Measurements from ENCODE around the gene XRCC5. TPM values are rescaled to one million over a fixed set of nuclear protein-coding genes. Genes with fewer than 3 reads are reported as not detected.

Gene XRCC5
- total RNA-seq, 4 donors from 2014 or later: 112 to 153 (median 143) TPM

DNA sequence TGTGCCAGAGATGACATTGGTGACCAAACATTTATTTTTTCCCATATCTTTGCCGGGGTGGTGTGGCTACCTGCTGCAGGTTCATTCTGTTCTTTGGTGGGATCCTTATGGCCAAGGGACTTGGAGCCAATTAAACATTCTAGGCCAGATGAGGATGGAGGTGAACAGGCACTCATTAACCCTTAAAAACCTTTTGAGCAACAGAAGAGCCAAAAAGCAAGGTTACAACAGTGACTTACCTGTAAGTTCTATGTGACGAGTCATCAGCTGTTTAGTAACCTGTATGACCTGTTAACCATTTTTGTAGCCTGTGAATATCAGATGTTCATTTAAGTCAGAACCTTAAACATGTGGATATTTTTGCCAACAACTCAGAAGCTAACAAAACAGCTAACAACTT lies 105.6 kb downstream of the XRCC5 start:
- DNase-seq (ENCODE audit: low spot score) (no peak), ATAC-seq (ENCODE audit: low FRiP score) (no peak)
- TF ChIP-seq, protein P1, sequence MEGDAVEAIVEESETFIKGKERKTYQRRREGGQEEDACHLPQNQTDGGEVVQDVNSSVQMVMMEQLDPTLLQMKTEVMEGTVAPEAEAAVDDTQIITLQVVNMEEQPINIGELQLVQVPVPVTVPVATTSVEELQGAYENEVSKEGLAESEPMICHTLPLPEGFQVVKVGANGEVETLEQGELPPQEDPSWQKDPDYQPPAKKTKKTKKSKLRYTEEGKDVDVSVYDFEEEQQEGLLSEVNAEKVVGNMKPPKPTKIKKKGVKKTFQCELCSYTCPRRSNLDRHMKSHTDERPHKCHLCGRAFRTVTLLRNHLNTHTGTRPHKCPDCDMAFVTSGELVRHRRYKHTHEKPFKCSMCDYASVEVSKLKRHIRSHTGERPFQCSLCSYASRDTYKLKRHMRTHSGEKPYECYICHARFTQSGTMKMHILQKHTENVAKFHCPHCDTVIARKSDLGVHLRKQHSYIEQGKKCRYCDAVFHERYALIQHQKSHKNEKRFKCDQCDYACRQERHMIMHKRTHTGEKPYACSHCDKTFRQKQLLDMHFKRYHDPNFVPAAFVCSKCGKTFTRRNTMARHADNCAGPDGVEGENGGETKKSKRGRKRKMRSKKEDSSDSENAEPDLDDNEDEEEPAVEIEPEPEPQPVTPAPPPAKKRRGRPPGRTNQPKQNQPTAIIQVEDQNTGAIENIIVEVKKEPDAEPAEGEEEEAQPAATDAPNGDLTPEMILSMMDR (IDR thresholded peaks at IDR 0.05): no peak

DNA sequence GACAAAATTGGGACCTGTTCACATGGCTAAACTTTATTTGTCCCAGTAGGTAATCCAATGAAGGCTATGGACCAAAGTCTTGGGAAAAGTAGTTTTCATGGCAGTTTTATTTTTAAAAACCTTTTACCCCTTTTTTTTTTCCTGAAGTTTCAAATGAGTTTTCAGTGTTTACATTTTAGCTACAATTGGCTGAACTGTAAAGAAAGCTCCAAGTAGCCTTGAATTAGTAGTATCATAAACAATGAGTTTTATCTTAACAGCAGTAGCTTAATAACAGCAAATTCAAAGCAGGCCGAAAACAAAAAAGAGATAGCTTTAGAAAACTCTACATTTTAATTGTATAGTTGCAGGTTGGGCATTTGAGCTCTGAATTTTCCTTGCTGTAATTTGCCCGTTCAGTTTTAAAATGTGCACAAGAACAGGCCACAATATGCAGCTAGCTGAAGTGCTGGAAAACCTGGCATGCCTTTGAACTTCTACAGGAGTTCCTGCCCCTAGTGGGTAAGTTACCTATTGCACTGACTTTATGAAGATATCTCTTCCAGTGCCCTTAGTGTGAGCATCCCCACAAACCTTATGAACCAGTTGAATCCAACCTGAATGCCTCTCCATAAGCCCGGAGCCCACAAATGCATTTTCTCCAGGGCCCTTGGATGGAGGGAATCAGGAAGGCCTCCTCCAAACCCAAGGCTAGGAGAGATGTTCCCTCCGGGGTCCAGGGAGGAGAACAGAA lies 106.7 kb downstream of the XRCC5 start:
- TF ChIP-seq, protein P1 (IDR thresholded peaks at IDR 0.05): no peak
- ATAC-seq (ENCODE audit: low FRiP score): no peak
- no peak for DNase-seq (ENCODE audit: low spot score)

DNA sequence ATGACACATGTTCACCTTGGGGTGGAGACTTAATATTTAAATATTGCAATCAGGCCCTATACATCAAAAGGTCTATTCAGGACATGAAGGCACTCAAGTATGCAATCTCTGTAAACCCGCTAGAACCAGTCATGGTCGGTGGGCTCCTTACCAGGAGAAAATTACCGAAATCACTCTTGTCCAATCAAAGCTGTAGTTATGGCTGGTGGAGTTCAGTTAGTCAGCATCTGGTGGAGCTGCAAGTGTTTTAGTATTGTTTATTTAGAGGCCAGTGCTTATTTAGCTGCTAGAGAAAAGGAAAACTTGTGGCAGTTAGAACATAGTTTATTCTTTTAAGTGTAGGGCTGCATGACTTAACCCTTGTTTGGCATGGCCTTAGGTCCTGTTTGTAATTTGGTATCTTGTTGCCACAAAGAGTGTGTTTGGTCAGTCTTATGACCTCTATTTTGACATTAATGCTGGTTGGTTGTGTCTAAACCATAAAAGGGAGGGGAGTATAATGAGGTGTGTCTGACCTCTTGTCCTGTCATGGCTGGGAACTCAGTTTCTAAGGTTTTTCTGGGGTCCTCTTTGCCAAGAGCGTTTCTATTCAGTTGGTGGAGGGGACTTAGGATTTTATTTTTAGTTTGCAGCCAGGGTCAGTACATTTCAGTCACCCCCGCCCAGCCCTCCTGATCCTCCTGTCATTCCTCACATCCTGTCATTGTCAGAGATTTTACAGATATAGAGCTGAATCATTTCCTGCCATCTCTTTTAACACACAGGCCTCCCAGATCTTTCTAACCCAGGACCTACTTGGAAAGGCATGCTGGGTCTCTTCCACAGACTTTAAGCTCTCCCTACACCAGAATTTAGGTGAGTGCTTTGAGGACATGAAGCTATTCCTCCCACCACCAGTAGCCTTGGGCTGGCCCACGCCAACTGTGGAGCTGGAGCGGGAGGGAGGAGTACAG lies 108.1 kb downstream of the XRCC5 start:
- DNase-seq (ENCODE audit: low spot score) (no peak), ATAC-seq (ENCODE audit: low FRiP score) (no peak)
- TF ChIP-seq, protein P1 (IDR thresholded peaks at IDR 0.05): no peak

DNA sequence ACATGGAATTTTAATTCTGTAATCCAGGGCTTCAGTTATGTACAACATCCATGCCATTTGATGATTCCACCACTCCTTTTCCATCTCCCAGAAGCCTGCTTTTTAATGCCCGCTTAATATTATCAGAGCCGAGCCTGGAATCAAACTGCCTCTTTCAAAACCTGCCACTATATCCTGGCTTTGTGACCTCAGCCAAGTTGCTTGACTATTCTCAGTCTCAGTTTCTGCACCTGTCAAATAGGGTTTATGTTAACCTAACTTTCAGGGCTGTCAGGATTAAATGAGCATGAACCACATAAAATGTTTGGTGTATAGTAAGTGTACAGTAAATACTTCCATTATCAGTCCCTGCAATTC lies 108.7 kb downstream of the XRCC5 start:
- ATAC-seq (ENCODE audit: low FRiP score): no peak

DNA sequence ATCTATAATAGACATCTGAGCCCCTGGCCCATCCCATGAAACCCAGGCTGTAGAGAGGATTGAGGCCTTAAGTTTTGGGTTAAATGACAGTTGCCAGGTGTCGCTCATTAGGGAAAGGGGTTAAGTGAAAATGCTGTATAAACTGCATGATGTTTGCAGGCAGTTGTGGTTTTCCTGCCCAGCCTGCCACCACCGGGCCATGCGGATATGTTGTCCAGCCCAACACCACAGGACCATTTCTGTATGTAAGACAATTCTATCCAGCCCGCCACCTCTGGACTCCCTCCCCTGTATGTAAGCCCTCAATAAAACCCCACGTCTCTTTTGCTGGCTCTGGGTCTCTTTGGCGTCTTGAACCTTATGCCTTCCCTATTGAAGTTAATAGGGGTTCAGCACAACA lies 110.7 kb downstream of the XRCC5 start:
- DNase-seq (ENCODE audit: low spot score) (no peak), ATAC-seq (ENCODE audit: low FRiP score) (no peak)
- TF ChIP-seq, protein P1 (IDR thresholded peaks at IDR 0.05): no peak

More for the DNA sequence above, 108.7 kb downstream of the XRCC5 start:
- TF ChIP-seq, protein P1 (IDR thresholded peaks at IDR 0.05): no peak
- DNase-seq (ENCODE audit: low spot score): no peak

DNA sequence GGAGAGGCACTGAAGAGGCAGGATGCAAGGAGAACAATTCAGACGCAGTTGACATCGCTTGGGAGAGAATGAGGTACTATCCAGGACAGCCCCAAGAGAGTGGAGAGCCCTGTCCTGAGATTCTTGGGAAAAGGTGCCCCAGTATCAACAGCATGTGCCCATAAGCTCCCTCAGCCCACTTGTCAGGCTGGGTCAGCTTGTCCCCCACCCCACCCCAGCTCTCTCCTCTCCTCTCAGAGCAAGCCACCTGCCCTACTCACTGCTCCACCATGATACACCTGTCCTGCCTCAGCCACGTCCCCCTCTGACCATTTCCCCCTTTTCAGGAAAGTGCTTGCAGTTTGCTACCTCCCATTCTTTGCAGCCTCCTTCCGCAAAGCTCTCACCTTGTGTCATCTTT lies 111.8 kb downstream of the XRCC5 start:
- TF ChIP-seq, protein P1 (IDR thresholded peaks at IDR 0.05): no peak
- ATAC-seq (ENCODE audit: low FRiP score): no peak
- no peak for DNase-seq (ENCODE audit: low spot score)
